ENCODE results near the gene FAM217B.

- TF ChIP-seq CTCF (conservative IDR thresholded peaks at IDR 0.05; ENCODE audit: low read depth, low read length): no peak
- no peak for TF ChIP-seq EZH2phosphoT487 (IDR thresholded peaks at IDR 0.05; ENCODE audit: borderline replicate concordance, low read length)
Measured at GRCh38 chr20:59903621-59904020, 36.6 kb upstream of the FAM217B start.

Data from PC-3 (cell line).